Right lobe of liver (tissue), 6 donors: Measurements from ENCODE around the gene DAZ1. TPM values are rescaled to one million over a fixed set of nuclear protein-coding genes. Genes with fewer than 3 reads are reported as not detected.
"Not testable (repeated sequence)": the region's sequence is repeated elsewhere in the genome, so short reads cannot be mapped to it uniquely, and the experiment has no call there.

Source experiments
- ATAC-seq, 4 donors: fragments of 200-7000 bp; cut with Tn5 transposase; one replicate each; pipeline ENCODE4 v1.9.1; 2020; ENCODE audit warnings: mild to moderate bottlenecking in 4 of 4, moderate library complexity in 4 of 4
- DNase-seq, 3 donors: peaks; one replicate each; pipeline ENCODE4 v3.0.0-alpha.2; 2020
- H3K27ac ChIP-seq, 3 donors: fragments of 200-600 bp; one replicate each; pipeline ENCODE4 v1.8.0; 2022
- H3K27me3 ChIP-seq, 2 donors: fragments of 200-600 bp; one replicate each; pipeline ENCODE4 v1.8.0; 2022
- H3K36me3 ChIP-seq, 4 donors: fragments of 200-600 bp; sonication (generic) in 1 of 4; one replicate each; pipeline versions ENCODE4 v1.5.1 to v1.8.0; 2017 to 2022; ENCODE audit warnings: control low read depth in 1 of 4
- H3K4me1 ChIP-seq, 4 donors: fragments of 200-600 bp; sonication (generic) in 1 of 4; one replicate each; pipeline versions ENCODE4 v1.5.1 to v1.8.0; 2017 to 2022; ENCODE audit warnings: control low read depth in 1 of 4
- H3K4me3 ChIP-seq, 3 donors: fragments of 200-600 bp; one replicate each; pipeline ENCODE4 v1.8.0; 2022
- H3K9me3 ChIP-seq, 4 donors: fragments of 200-600 bp; sonication (generic) in 1 of 4; one replicate each; pipeline versions ENCODE4 v1.5.1 to v1.8.0; 2017 to 2022; ENCODE audit warnings: control low read depth in 1 of 4
- WGBS: methylation state at CpG from one replicate; pipeline ENCODE4 v1.1.6; 2018; ENCODE audit warnings: low coverage, low lambda C conversion rate; ENCODE audit not compliant: insufficient coverage; ENCODE audit errors: missing lambda C conversion rate; 5-methylcytosine and 5-hydroxymethylcytosine counted together
- intact Hi-C, 2 donors: fragments of 100-400 bp; cut with DNase I; formaldehyde crosslinking; loops; one replicate each; pipeline versions ENCODE4 v1.11.2 to v1.14.1; 2022
- long read RNA-seq: library from polyadenylated mRNA; unstranded; transcript quantifications from one replicate; pipeline ENCODE4 v2.0.0, GENCODE V29; 2019
- total RNA-seq, 6 experiments: library from RNA; depleted of rRNA in 2 of 6; stranded (reverse); fragments of >200 nt in 2 of 6; fragmentation: NEBNext Ultra II Directional in 3 of 6; extraction: Animal tissue kit (Norgen Biotek cat#: 25700) in 3 of 6; gene quantifications; one replicate each; pipeline versions ENCODE4 v1.1.0 to v1.2.4, GENCODE V29; 2016 to 2023
- donor health status: DM: no; HTN: yes; CAD: no.
- donor health status: DM: no; HTN: no; CAD: no.
- donor health status: DM: no; HTN: no; CAD: no.
- donor health status: DM: no; HTN: yes; CAD: no.
- donor health status: DM: no; HTN: yes; CAD: no.

DAZ1 gene
- under 1 TPM in 1 of 6 experiments, not detected in 5; 0.84 TPM for total RNA-seq
- long read RNA-seq: 0 reads

GRCh38 chrY:23198908-23199307 lies at the start of gene DAZ1:
Gene DAZ1 (minus strand): TSS chrY:23199008. CDS start chrY:23198800, 208 bp downstream.
- WGBS: no CpG with 5 or more reads among the region's 23 CpGs
- H3K36me3 ChIP-seq, ATAC-seq, H3K4me3 ChIP-seq, intact Hi-C loops, H3K9me3 ChIP-seq, H3K4me1 ChIP-seq, H3K27me3 ChIP-seq, DNase-seq, H3K27ac ChIP-seq: not testable (repeated sequence)

GRCh38 chrY:23219233-23219632 lies 20.4 kb upstream of the DAZ1 start, which contains the start of gene DAZ2:
Gene DAZ2 (plus strand): TSS chrY:23219533. CDS start chrY:23219741, 208 bp downstream.
- H3K4me1 ChIP-seq, intact Hi-C loops, H3K27ac ChIP-seq, H3K9me3 ChIP-seq, DNase-seq, H3K27me3 ChIP-seq, H3K4me3 ChIP-seq, H3K36me3 ChIP-seq, ATAC-seq: not testable (repeated sequence)
- no CpG with 5 or more reads among the region's 23 CpGs for WGBS

GRCh38 chrY:23210681-23211080 lies 11.9 kb upstream of the DAZ1 start:
- H3K4me3 ChIP-seq, DNase-seq, H3K4me1 ChIP-seq, H3K27me3 ChIP-seq, H3K27ac ChIP-seq, intact Hi-C loops, H3K9me3 ChIP-seq, H3K36me3 ChIP-seq: not testable (repeated sequence)
- no CpG with 5 or more reads among the region's 4 CpGs for WGBS
- ATAC-seq: peak in 1 of 4 donors; percentile 74

- H3K27ac ChIP-seq, H3K4me3 ChIP-seq, H3K4me1 ChIP-seq, intact Hi-C loops, H3K9me3 ChIP-seq, H3K27me3 ChIP-seq, H3K36me3 ChIP-seq, DNase-seq: not testable (repeated sequence)
- peak in 1 of 4 donors; percentile 81 for ATAC-seq
- no CpG with 5 or more reads among the region's 4 CpGs for WGBS
These were observed 11.1 kb upstream of the DAZ1 start for GRCh38 chrY:23209802-23210495.

GRCh38 chrY:23207455-23207854 lies 8.6 kb upstream of the DAZ1 start:
- H3K9me3 ChIP-seq, H3K36me3 ChIP-seq, H3K27me3 ChIP-seq, H3K4me3 ChIP-seq, DNase-seq, intact Hi-C loops, H3K4me1 ChIP-seq, H3K27ac ChIP-seq: not testable (repeated sequence)
- peak in 1 of 4 donors; percentile 72 for ATAC-seq
- no CpG with 5 or more reads among the region's 4 CpGs for WGBS

Other genes with a start within 250 kb of the DAZ1 start
- not detected for gene BPY2, start 214.7 kb downstream of the DAZ1 start, total RNA-seq
- gene DAZ2, start 20.5 kb upstream of the DAZ1 start, total RNA-seq: not detected